C4-2B (cell line): ENCODE data around the gene KIAA1549.

Source experiments
- ZFX ChIP-seq: fragments of 450-650 bp; IDR thresholded peaks from 2 replicates; pipeline ENCODE4 v1.6.1; 2017
- TF ChIP-seq, protein P1 (sequence below): fragments of 450-650 bp; conservative IDR thresholded peaks from 2 replicates; pipeline ENCODE4 v1.5.1; 2017; ENCODE audit warnings: mild to moderate bottlenecking

- TF ChIP-seq, protein P1, sequence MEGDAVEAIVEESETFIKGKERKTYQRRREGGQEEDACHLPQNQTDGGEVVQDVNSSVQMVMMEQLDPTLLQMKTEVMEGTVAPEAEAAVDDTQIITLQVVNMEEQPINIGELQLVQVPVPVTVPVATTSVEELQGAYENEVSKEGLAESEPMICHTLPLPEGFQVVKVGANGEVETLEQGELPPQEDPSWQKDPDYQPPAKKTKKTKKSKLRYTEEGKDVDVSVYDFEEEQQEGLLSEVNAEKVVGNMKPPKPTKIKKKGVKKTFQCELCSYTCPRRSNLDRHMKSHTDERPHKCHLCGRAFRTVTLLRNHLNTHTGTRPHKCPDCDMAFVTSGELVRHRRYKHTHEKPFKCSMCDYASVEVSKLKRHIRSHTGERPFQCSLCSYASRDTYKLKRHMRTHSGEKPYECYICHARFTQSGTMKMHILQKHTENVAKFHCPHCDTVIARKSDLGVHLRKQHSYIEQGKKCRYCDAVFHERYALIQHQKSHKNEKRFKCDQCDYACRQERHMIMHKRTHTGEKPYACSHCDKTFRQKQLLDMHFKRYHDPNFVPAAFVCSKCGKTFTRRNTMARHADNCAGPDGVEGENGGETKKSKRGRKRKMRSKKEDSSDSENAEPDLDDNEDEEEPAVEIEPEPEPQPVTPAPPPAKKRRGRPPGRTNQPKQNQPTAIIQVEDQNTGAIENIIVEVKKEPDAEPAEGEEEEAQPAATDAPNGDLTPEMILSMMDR: no peak
- no peak for TF ChIP-seq ZFX
These were observed 64.9 kb downstream of the KIAA1549 start for GRCh38 chr7:138916275-138916674.
